Stimulated activated CD8-positive, alpha-beta memory T cell treated with anti-CD3 and anti-CD28 coated beads, Interleukin-7, amount 100 ng/mL, for 1 hour (primary cell): Measurements from ENCODE around the gene ITGA5.
A peak's percentile ranks its signal among the peaks of the same experiment; 100 is the strongest.
"Not testable (repeated sequence)": the region's sequence is repeated elsewhere in the genome, so short reads cannot be mapped to it uniquely, and the experiment has no call there.

Experiments used
- DNase-seq, 2 donors: peaks; one replicate each; pipeline ENCODE4 v3.0.0-alpha.2; 2020; ENCODE audit warnings: low read depth in 2 of 2

ITGA5 gene

DNA sequence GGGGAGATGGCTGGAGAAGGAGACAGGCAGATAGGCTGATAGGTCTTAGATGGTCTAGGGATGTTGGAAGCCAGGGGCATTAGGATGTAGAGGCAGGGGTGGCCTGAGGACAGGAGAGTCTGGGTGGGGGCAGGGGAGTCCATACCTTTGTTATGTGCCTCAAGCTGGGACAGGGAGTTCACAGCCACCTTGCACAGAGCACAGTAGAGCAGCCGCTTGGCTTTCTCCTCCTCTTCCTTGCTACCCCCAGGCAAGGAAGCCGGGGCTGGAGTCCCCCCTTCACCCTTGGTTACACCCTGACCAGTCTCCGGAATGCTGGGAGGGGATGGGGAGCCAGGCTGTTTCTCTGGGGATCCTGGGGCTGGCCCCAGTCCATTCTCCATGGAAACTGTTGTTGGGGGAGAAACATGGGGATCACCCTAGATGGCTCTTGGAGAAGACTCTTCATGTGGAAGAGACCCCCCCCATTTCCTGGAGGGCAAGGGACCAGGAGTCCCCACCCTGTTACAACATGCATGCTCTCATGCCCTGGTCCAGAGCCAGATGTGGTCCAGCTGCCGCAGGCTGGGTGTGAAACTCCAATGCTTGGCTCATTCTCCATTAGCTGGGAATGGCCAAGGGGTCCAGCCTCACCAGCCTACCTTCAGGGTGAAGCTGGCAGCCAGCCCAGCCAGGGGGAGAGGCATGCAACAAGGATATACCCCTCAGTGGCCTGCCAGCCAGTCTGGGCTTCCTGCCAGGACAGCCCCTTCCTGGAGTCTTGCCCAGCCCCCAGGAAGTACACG, 47.5 kb downstream of the ITGA5 start:
- DNase-seq, result no peak

- DNase-seq, result no peak
These were observed 48.8 kb downstream of the ITGA5 start for GRCh38 chr12:54370171-54370730.

- no peak for DNase-seq
These were observed 49.4 kb downstream of the ITGA5 start for GRCh38 chr12:54369597-54370131.

DNA sequence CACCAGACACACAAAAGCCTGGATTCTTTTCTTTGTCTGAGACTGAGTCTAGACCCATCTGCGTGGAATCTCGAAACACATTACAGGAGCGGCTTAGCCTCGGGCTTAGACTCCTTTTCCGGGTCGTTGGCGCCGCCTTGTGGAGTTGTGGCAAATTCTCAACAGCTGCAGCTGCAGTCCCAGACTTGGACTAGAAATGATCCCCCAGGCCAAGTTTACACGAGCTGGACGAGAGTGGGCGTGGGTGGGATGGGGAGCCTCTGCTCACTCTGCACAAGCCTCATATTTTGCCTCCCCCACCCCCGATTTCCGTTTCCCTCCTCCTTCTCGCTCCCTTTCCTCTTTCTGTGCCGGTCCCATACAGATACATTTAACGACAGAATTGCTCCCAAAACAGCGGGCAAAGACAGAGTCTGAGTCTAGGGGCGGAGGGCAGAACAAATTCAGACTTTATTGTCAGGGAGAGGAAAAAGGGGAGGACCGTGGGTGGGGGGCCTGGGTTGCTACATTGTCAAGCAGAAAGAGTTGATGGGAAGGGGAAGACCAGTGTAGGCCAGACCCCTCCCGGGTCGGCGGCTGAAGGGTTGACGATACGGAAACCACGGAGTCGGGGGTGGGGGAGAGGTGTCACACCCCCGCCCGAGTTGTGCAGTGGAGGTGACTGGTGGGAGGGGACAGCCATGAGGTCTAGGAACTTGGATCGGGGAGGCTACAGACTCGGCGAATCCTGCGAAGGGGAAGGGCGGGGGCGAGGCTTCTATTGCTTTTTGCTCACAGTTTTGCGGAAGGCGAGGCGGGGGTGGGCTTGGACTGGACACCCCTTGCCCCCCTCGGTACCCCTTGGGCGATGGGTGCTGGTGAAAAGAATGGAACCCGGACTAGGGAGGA, 50.1 kb downstream of the ITGA5 start:
- DNase-seq, result peak; percentile 82 to 85

- no peak for DNase-seq
These were observed 50.9 kb downstream of the ITGA5 start for GRCh38 chr12:54368025-54368708.

GRCh38 chr12:54364413-54364812, 54.7 kb downstream of the ITGA5 start, which contains the start of gene GPR84:
GPR84 (minus strand) TSS chr12:54364486; CDS start chr12:54363851, 635 bp downstream.
- no peak for DNase-seq

- DNase-seq, result no peak
These were observed 55.4 kb downstream of the ITGA5 start for GRCh38 chr12:54363618-54364017.

DNA sequence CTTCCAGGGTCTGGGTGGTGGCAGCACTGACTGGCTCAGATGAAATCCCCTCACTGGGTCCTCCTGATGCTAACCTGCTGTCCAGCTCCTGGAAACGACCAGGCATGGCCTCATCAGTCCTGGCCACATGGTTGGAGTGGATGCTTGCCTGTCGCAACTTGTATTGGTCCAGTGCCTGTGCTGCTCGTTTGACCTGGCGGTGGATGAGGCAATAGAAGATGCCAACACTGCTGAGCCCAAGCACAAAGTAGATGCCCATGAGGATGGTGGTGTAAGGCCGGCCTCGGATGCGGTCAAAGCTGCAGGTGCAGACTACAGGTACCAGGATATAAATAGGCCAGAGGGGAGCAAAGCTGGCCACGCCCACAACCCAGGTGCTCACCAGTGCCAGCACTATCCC, 56.0 kb downstream of the ITGA5 start:
- no peak for DNase-seq

DNA sequence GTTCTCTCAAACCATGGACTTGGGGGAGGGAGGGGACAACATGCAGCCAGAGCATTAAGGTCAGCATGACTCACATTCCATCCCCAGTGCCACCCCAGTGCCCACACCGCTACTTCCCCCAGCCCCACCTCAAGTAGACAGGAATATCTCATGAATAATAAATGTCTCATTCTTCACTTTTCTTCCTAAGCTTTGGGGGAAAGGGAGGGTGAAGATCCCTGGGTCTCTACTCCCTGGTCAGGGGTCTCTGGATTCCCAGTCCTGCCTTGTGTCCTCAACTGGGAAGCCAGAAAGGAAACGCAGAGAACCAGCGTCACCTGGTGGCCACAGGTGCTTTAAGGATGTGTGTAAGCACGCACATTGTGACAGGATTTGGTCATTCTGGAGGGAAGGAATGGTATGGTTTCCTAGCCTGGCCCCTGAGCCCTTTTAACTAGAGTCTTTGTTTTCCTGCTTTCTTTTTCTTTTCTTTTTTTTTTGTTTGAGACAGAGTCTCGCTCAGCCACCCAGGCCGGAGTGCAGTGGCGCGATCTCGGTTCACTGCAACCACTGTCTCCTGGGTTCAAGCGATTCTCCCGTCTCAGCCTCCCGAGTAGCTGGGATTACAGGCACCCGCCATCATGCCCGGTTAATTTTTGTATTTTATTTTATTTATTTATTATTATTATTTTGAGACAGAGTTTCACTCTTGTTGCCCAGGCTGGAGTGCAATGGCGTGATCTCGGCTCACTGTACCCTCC, 58.2 kb downstream of the ITGA5 start:
- DNase-seq, result peak in 1 of 2 donors; percentile 25

- no peak for DNase-seq
These were observed 59.2 kb downstream of the ITGA5 start for GRCh38 chr12:54359762-54360351.

DNA sequence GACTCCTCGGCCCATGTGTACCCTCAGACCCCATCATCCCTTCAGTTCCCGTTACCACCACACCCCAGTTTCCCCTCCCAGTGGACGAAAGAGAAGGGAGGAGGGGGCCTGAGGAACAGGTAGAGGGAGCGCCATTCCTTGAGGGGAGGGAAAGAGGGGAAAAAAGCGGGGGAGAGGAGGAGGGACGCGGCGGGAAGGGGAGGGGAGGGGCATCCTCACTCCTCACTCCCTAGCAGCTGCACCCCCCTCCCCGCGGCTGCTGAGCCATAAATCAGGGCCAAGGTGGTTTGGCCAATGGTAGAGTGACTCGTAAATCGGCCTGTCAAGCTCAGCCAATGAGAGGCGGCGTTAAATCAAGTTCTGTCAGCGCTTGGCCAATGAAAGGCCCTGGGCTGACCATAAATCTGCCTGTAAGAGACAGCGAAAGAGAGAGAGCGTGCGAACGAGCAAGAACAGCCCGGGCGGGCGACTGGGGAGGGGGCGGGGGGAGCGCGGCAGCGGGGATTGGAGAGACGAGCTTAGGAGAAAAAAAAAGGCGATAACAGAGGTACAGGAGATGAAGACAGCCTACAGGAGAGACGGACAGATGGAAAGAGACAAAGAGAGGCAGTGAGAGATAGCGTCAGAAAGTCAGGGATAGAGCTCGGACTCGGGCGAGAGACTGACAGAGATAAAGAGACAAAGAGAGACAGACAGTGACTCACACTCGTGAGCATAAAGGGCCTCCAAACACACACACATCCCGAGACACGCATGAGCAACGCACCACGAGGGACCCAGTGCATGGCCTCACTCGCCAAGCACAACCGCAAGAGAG, 59.9 kb downstream of the ITGA5 start:
- DNase-seq, result peak; percentile 81

DNA sequence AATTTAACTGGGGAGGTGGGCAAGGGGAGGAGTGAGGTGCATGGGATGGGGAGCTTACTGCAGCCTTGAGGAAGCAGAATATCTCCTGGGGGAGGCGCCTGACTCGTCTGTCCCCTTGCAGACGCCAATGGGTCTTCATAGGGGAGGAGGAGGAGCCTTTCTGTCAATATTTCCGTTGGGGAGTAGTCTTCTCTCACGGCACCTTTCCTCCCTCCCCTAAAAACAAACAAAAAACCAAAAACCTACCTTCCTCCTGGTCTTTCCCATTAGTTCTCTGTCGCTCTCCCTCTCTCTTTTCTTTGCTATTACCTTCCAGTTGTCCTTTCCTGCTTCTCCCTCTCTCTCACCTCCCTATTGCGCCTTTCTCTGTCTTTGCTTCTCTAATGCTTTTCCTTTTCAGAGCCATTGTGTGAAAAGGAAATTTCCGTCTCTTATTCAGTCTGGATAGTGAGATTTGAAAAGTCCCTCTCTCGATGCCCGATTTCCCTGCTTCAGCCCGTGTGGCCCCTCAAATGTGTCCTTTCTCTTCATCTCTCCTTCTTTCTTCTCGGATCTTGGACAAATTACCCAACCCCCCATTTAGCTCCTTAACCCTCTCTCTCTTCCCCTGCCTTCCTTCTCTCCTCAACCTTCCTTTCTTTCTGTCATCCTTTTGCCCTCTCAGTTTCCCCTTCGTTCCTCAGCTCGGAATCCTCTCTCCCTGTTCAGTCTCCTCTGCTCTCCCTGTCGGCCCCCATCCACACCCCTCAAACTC, 60.7 kb downstream of the ITGA5 start:
- DNase-seq, result no peak

GRCh38 chr12:54357506-54358190, 61.4 kb downstream of the ITGA5 start:
- DNase-seq, result no peak

DNA sequence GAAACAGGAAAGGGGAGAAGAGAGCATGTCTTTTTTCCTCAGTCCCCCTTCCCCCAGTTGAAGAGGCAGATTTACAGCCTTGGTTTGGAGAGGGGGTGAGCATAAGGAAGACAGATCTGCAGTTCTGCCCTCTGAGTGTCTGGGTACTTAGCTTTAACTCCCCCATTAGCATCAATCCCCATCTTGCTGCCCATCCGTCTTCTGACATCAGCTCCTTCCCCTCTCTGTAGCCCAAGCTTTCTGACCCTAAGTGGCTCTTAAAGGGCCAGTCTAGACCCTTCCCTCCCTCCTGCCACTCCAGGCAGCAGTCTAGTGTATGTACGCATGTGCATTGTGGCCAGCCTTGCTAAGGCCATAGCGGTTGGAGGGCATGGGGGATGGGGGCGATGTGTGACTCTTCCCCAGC, 62.1 kb downstream of the ITGA5 start:
- no peak for DNase-seq

DNA sequence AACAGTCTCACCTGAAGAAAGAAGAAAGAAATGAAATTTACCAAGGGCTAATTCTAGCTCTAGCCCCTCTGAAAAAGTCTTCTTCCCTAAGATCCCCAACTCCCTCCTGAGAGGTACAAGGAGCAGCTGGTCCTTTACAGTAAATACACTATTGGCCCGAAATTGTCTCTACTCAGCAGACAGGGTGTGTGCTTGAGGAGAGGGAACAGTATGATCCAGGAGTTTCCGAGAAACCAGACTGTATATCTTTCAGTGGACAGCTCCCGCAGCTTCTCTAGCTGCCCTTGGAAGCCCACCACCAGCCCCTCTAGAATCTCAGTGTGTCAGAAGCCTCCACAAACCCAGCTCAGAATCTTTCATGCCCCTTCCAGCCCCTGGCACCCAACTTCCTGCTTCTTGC, 62.8 kb downstream of the ITGA5 start:
- DNase-seq, result no peak

DNA sequence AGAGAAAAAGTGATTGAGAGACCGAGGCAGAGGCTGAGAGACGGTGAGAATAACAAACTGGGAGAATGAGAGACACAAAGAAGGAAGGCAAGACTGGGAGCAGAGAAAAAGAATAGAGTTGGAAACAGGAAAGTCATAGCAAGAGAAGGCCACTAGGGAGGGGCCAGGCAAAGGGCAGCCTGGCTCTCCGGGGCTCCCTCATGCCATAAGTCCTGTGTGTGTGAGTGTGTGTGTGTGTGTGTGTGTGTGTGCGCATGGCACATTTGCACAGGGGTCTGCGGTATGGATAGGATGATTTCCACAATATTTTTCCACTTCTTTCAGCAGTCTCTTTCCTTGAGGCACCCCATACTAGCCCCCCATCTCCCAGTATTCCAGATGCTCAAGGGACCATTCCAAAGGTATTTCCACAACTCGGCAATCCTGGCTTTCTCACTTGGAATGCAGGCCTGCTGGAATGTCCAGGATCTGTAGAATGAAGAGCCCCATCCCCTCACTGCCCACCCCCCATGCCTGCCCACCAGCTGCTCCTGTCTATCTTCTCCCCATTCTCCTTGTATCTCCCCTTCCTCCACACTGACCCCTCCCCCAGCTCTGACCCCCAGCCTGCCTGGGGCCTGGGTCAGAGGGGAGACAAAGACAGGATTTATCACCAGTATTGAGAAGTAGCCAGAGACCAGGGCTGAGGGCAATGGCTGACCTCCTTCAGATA, 63.8 kb downstream of the ITGA5 start:
- no peak for DNase-seq

DNA sequence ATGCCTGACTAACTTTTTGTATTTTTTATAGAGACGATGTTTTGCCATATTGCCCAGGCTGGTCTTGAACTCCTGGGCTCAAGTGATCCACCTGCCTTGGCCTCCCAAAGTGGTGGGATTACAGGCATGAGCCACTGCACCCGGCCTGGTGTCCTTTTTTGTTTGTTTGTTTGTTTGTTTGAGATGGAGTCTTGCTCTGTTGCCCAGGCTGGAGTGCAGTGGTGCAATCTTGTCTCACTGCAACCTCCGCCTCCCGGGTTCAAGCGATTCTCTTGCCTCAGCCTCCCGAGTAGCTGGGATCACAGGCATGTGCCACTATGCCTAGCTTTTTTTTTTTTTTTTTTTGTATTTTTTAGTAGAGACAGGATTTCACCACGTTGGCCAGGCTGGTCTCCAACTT, 64.8 kb downstream of the ITGA5 start:
- DNase-seq, result not testable (repeated sequence)
